ENCODE measurements around the gene AIFM3. TPM values are rescaled to one million over a fixed set of nuclear protein-coding genes. Genes with fewer than 3 reads are reported as not detected.
"Not testable (repeated sequence)": the region's sequence is repeated elsewhere in the genome, so short reads cannot be mapped to it uniquely, and the experiment has no call there.

AIFM3 gene
- total and polyA plus RNA-seq, 2 experiments from 2014 or later: 0.65 TPM; not detected in 1

- in situ Hi-C loops (cut with MboI): no loop called here
- no peak for DNase-seq
- WGBS, 2 experiments (ENCODE audit: low coverage in 1 of 2, low lambda C conversion rate in 2 of 2, missing lambda C conversion rate in 2 of 2): 77 to 95% methylated on average over 4 of the region's 4 CpGs
Observed at GRCh38 chr22:20928573-20928967, 38.5 kb upstream of the AIFM3 start.

GRCh38 chr22:20930004-20930403 is 37.1 kb upstream of the AIFM3 start:
- DNase-seq: no peak
- H3K9me3 ChIP-seq (ENCODE audit: low read depth): no peaks in the 10 kb centered on the region
- H2AFZ ChIP-seq: no peak overlapping the region
- no peaks in the 10 kb centered on the region for H3K4me1 ChIP-seq (ENCODE audit: insufficient read depth)
- H3K9me2 ChIP-seq (ENCODE audit: insufficient read depth): no peaks in the 10 kb centered on the region
- no peak overlapping the region for H3K4me3 ChIP-seq
- peaks cover 33% of the 10 kb centered on the region for H4K20me1 ChIP-seq (ENCODE audit: insufficient read depth)
- peaks cover 7% of the 10 kb centered on the region; the same call in 1 of the 2 replicates for H3K36me3 ChIP-seq (ENCODE audit: low read depth)
- H3F3A ChIP-seq (ENCODE audit: insufficient read depth): no peaks in the 10 kb centered on the region
- TF ChIP-seq EZH2 (IDR thresholded peaks at IDR 0.05; ENCODE audit: insufficient read depth, poor library complexity, severe bottlenecking) (no peak), EZH2phosphoT487 (IDR thresholded peaks at IDR 0.05; ENCODE audit: insufficient read depth, low read depth) (no peak)
- 97 to 100% methylated on average over 1 of the region's 1 CpG for WGBS, 2 experiments (ENCODE audit: low coverage in 1 of 2, low lambda C conversion rate in 2 of 2, missing lambda C conversion rate in 2 of 2)
- no peak overlapping the region for H3K27ac ChIP-seq
- no peaks in the 10 kb centered on the region for H3K27me3 ChIP-seq (replicated peaks; ENCODE audit: insufficient read depth)
- H3K9ac ChIP-seq: no peak overlapping the region
- H3K79me2 ChIP-seq (ENCODE audit: insufficient read depth): peaks cover 100% of the 10 kb centered on the region
- in situ Hi-C loops (cut with MboI): no loop called here
- H3K4me2 ChIP-seq (ENCODE audit: unreplicated experiment): no peak overlapping the region

More at GRCh38 chr22:20928573-20928967, 38.5 kb upstream of the AIFM3 start:
- no peak overlapping the region for H3K27ac ChIP-seq
- H3K27me3 ChIP-seq (replicated peaks; ENCODE audit: insufficient read depth): no peaks in the 10 kb centered on the region
- no peaks in the 10 kb centered on the region for H3K36me3 ChIP-seq (ENCODE audit: low read depth)
- peaks cover 100% of the 10 kb centered on the region for H3K79me2 ChIP-seq (ENCODE audit: insufficient read depth)
- no peak overlapping the region for H3K4me3 ChIP-seq
- TF ChIP-seq EZH2phosphoT487 (IDR thresholded peaks at IDR 0.05; ENCODE audit: insufficient read depth, low read depth): no peak
- no peak for TF ChIP-seq EZH2 (IDR thresholded peaks at IDR 0.05; ENCODE audit: insufficient read depth, poor library complexity, severe bottlenecking)
- H3K9me3 ChIP-seq (ENCODE audit: low read depth): no peaks in the 10 kb centered on the region
- H2AFZ ChIP-seq: no peak overlapping the region
- peaks cover 33% of the 10 kb centered on the region for H4K20me1 ChIP-seq (ENCODE audit: insufficient read depth)
- no peak overlapping the region for H3K9ac ChIP-seq
- no peaks in the 10 kb centered on the region for H3F3A ChIP-seq (ENCODE audit: insufficient read depth)
- no peak overlapping the region for H3K4me2 ChIP-seq (ENCODE audit: unreplicated experiment)
- H3K4me1 ChIP-seq (ENCODE audit: insufficient read depth): no peaks in the 10 kb centered on the region
- H3K9me2 ChIP-seq (ENCODE audit: insufficient read depth): no peaks in the 10 kb centered on the region

GRCh38 chr22:20930435-20930834 is 36.6 kb upstream of the AIFM3 start:
- H3K4me3 ChIP-seq; H3K9me3 ChIP-seq (ENCODE audit: low read depth); H3K9ac ChIP-seq; H3K27ac ChIP-seq; in situ Hi-C loops (cut with MboI); H3K9me2 ChIP-seq (ENCODE audit: insufficient read depth); H3K4me2 ChIP-seq (ENCODE audit: unreplicated experiment); H3F3A ChIP-seq (ENCODE audit: insufficient read depth); DNase-seq; H3K36me3 ChIP-seq (ENCODE audit: low read depth); H3K4me1 ChIP-seq (ENCODE audit: insufficient read depth); H3K27me3 ChIP-seq (replicated peaks; ENCODE audit: insufficient read depth); H2AFZ ChIP-seq: not testable (repeated sequence)
- 93 to 94% methylated on average over 11 to 12 of the region's 12 CpGs for WGBS, 2 experiments (ENCODE audit: low coverage in 1 of 2, low lambda C conversion rate in 2 of 2, missing lambda C conversion rate in 2 of 2)
- peaks cover 30% of the 10 kb centered on the region for H4K20me1 ChIP-seq (ENCODE audit: insufficient read depth)
- peaks cover 100% of the 10 kb centered on the region for H3K79me2 ChIP-seq (ENCODE audit: insufficient read depth)

GRCh38 chr22:20931126-20931654 is 35.9 kb upstream of the AIFM3 start:
- Histone ChIP-seq H3K4me3 (no peak overlapping the region), H3K27ac (no peak overlapping the region), H3K9ac (no peak overlapping the region), H3K4me1 (ENCODE audit: insufficient read depth) (no peaks in the 10 kb centered on the region), H3K9me2 (ENCODE audit: insufficient read depth) (no peaks in the 10 kb centered on the region), H3K9me3 (ENCODE audit: low read depth) (no peaks in the 10 kb centered on the region), H2AFZ (no peak overlapping the region), H3K36me3 (ENCODE audit: low read depth) (peaks cover 7% of the 10 kb centered on the region; the same call in 1 of the 2 replicates), H3K27me3 (replicated peaks; ENCODE audit: insufficient read depth) (no peaks in the 10 kb centered on the region), H3K79me2 (ENCODE audit: insufficient read depth) (peaks cover 100% of the 10 kb centered on the region), H4K20me1 (ENCODE audit: insufficient read depth) (peaks cover 29% of the 10 kb centered on the region), H3K4me2 (ENCODE audit: unreplicated experiment) (no peak overlapping the region), H3F3A (ENCODE audit: insufficient read depth) (no peaks in the 10 kb centered on the region)
- whole genome bisulfite sequencing, 2 experiments (ENCODE audit: low coverage in 1 of 2, low lambda C conversion rate in 2 of 2, missing lambda C conversion rate in 2 of 2): 98 to 99% methylated on average over 4 of the region's 4 CpGs
- in situ Hi-C loops (cut with MboI): no loop called here
- TF ChIP-seq EZH2 (IDR thresholded peaks at IDR 0.05; ENCODE audit: insufficient read depth, poor library complexity, severe bottlenecking) (no peak), EZH2phosphoT487 (IDR thresholded peaks at IDR 0.05; ENCODE audit: insufficient read depth, low read depth) (no peak)
- DNase-seq: no peak

GRCh38 chr22:20933910-20934309 is 33.1 kb upstream of the AIFM3 start:
- H3K4me2 ChIP-seq (ENCODE audit: unreplicated experiment): no peak overlapping the region
- peaks cover 41% of the 10 kb centered on the region for H4K20me1 ChIP-seq (ENCODE audit: insufficient read depth)
- no peaks in the 10 kb centered on the region for H3F3A ChIP-seq (ENCODE audit: insufficient read depth)
- H3K36me3 ChIP-seq (ENCODE audit: low read depth): peaks cover 7% of the 10 kb centered on the region; the same call in 1 of the 2 replicates
- H3K4me1 ChIP-seq (ENCODE audit: insufficient read depth): 0 out of 2 replicates have a peak, but pooled peaks cover 8% of the 10 kb centered on the region
- WGBS, 2 experiments (ENCODE audit: low coverage in 1 of 2, low lambda C conversion rate in 2 of 2, missing lambda C conversion rate in 2 of 2): 91 to 94% methylated on average over 7 of the region's 7 CpGs
- no peak overlapping the region for H3K27ac ChIP-seq
- H3K9ac ChIP-seq: no peak overlapping the region
- no peak for DNase-seq
- in situ Hi-C loops (cut with MboI): no loop called here
- no peaks in the 10 kb centered on the region for H3K9me2 ChIP-seq (ENCODE audit: insufficient read depth)
- TF ChIP-seq EZH2phosphoT487 (IDR thresholded peaks at IDR 0.05; ENCODE audit: insufficient read depth, low read depth): no peak
- TF ChIP-seq EZH2 (IDR thresholded peaks at IDR 0.05; ENCODE audit: insufficient read depth, poor library complexity, severe bottlenecking): no peak
- no peaks in the 10 kb centered on the region for H3K27me3 ChIP-seq (replicated peaks; ENCODE audit: insufficient read depth)
- H3K9me3 ChIP-seq (ENCODE audit: low read depth): no peaks in the 10 kb centered on the region
- peaks cover 100% of the 10 kb centered on the region for H3K79me2 ChIP-seq (ENCODE audit: insufficient read depth)
- H2AFZ ChIP-seq: no peak overlapping the region
- H3K4me3 ChIP-seq: no peak overlapping the region

GRCh38 chr22:20935049-20935448 is 32.0 kb upstream of the AIFM3 start:
- peaks cover 12% of the 10 kb centered on the region; the same call in 1 of the 2 replicates for H3K4me1 ChIP-seq (ENCODE audit: insufficient read depth)
- in situ Hi-C loops (cut with MboI); H3K9me3 ChIP-seq (ENCODE audit: low read depth); H3K4me3 ChIP-seq; H3F3A ChIP-seq (ENCODE audit: insufficient read depth); H2AFZ ChIP-seq; H3K9ac ChIP-seq; H3K36me3 ChIP-seq (ENCODE audit: low read depth); H3K27me3 ChIP-seq (replicated peaks; ENCODE audit: insufficient read depth); H3K9me2 ChIP-seq (ENCODE audit: insufficient read depth); H3K27ac ChIP-seq; H3K4me2 ChIP-seq (ENCODE audit: unreplicated experiment); DNase-seq: not testable (repeated sequence)
- peaks cover 42% of the 10 kb centered on the region for H4K20me1 ChIP-seq (ENCODE audit: insufficient read depth)
- 77 to 79% methylated on average over 9 of the region's 9 CpGs for WGBS, 2 experiments (ENCODE audit: low coverage in 1 of 2, low lambda C conversion rate in 2 of 2, missing lambda C conversion rate in 2 of 2)
- peaks cover 100% of the 10 kb centered on the region for H3K79me2 ChIP-seq (ENCODE audit: insufficient read depth)

Data from GM23248 (cell line).